K562 (cell line): ENCODE results near the gene NSMCE1. TPM values are rescaled to one million over a fixed set of nuclear protein-coding genes. Genes with fewer than 3 reads are reported as not detected.
A peak's percentile ranks its signal among the peaks of the same experiment; 100 is the strongest.

Experiments used
- ARID4B ChIP-seq: sonication (generic); formaldehyde crosslinking; IDR thresholded peaks from 2 replicates; pipeline ENCODE4 v1.8.0; 2022; ENCODE audit warnings: mild to moderate bottlenecking, missing genetic modification reagents
- EHMT2 ChIP-seq: fragments of 450-650 bp; IDR thresholded peaks from 2 replicates; pipeline ENCODE4 v1.6.1; 2018; ENCODE audit warnings: antibody characterized with exemption
- EP400 ChIP-seq: fragments of 450-650 bp; IDR thresholded peaks from 2 replicates; pipeline ENCODE4 v1.6.1; 2017; ENCODE audit warnings: antibody characterized with exemption, mild to moderate bottlenecking, moderate library complexity
- NFYB ChIP-seq: IDR thresholded peaks from 2 replicates; pipeline ENCODE4 v1.6.1; 2011; ENCODE audit warnings: mild to moderate bottlenecking, moderate library complexity; ENCODE audit not compliant: insufficient read length; ENCODE audit errors: extremely low read depth
- POLR2AphosphoS2 ChIP-seq: IDR thresholded peaks from 2 replicates; pipeline ENCODE4 v1.6.1; 2012; ENCODE audit warnings: low read length, improper control_type of control experiment
- ZNF592 ChIP-seq: fragments of 450-650 bp; IDR thresholded peaks from 2 replicates; pipeline ENCODE4 v1.6.1; 2017; ENCODE audit warnings: antibody characterized with exemption, mild to moderate bottlenecking
- polyA plus RNA-seq, 8 experiments: library from polyadenylated mRNA; depleted of rRNA in 4 of 8; stranded (reverse) in 5 of 8; unstranded in 3 of 8; fragments of >200 nt; fragmentation: Nextera tagmentation in 2 of 8; fragmentation: Illumina TruSeq in 1 of 8; extraction: Ambion mirVana in 2 of 8; extraction: Trizol in 1 of 8; gene quantifications; 2 replicates each; pipeline versions ENCODE4 v1.2.1 to v1.2.3, GENCODE V29; 2011 to 2014; ENCODE audit warnings: inconsistent platforms in 1 of 8, missing spikeins in 1 of 8
- total RNA-seq, 7 experiments: library from RNA; depleted of rRNA in 6 of 7; stranded (reverse); fragments of >200 nt in 6 of 7; fragmentation: Illumina TruSeq in 2 of 7; extraction: Trizol in 2 of 7; gene quantifications; 2 replicates each; pipeline versions ENCODE4 v1.2.1 to v1.2.3, GENCODE V29; 2011 to 2021; ENCODE audit warnings: low replicate concordance in 1 of 7

NSMCE1 gene
- total and polyA plus RNA-seq, 9 of the 15 experiments (the other 6 are each of a cell fraction or from before 2014, with no cell fraction given) = 52.1 to 163 (median 61.5) TPM

- peak; percentile 64 for TF ChIP-seq ZNF592
- peak; percentile 96 for TF ChIP-seq EP400
- peak; percentile 86; the same call in 1 of the 2 replicates for TF ChIP-seq POLR2AphosphoS2
- TF ChIP-seq ARID4B (CRISPR knock-in tag) = no peak
- peak; percentile 13 for TF ChIP-seq NFYB
- peak; percentile 84 for TF ChIP-seq EHMT2
Observed at GRCh38 chr16:27198451-27199234, 69.9 kb downstream of the NSMCE1 start (continued).
